Renal cortex interstitium (tissue), 15 donors: ENCODE data around the gene MVK. TPM values are rescaled to one million over a fixed set of nuclear protein-coding genes. Genes with fewer than 3 reads are reported as not detected.

Experiments used
- DNase-seq, 11 donors: peaks; one replicate each; pipeline ENCODE4 v3.0.0-alpha.2; 2013; ENCODE audit warnings: low read depth in 9 of 11, low spot score in 4 of 11; ENCODE audit errors: extremely low read depth in 1 of 11
- long read RNA-seq, 16 experiments: transcript quantifications; one replicate each; lab custom pipeline, GENCODE V29; 2026
- polyA plus RNA-seq, 3 donors: library from polyadenylated mRNA; unstranded; fragments of 120-200 nt; gene quantifications; one replicate each; pipeline ENCODE4 v1.2.1, GENCODE V29; 2013; ENCODE audit not compliant: insufficient read length in 3 of 3

The MVK gene
- 10 to 100 TPM; 16.3 to 23.9 (median 19.3) TPM for polyA plus RNA-seq
- long read RNA-seq, donor 1, partial matches to known transcripts: 0 of 5 reads
- long read RNA-seq, donor 1, other reads (novel, unspliced or antisense): 0 of 5 reads
- long read RNA-seq, donor 2, full-length matches to known transcripts: 6 of 6 reads
- long read RNA-seq, donor 2, partial matches to known transcripts: 0 of 6 reads
- long read RNA-seq, donor 2, other reads (novel, unspliced or antisense): 0 of 6 reads
- long read RNA-seq, donor 3, transcript MVK-201 (11 exons, 1,956 nt): major isoform, 12 of 24 reads
- long read RNA-seq, donor 3, partial matches to known transcripts: 9 of 24 reads
- long read RNA-seq, donor 3, other reads (novel, unspliced or antisense): 0 of 24 reads
- long read RNA-seq, donor 4, partial matches to known transcripts: 0 of 4 reads
- long read RNA-seq, donor 4, other reads (novel, unspliced or antisense): 0 of 4 reads
- long read RNA-seq, donor 5: 0 reads
- long read RNA-seq, donor 6, full-length matches to known transcripts: 5 of 5 reads
- long read RNA-seq, donor 6, partial matches to known transcripts: 0 of 5 reads
- long read RNA-seq, donor 6, other reads (novel, unspliced or antisense): 0 of 5 reads
- long read RNA-seq, donor 7, full-length matches to known transcripts: 5 of 5 reads
- long read RNA-seq, donor 7, partial matches to known transcripts: 0 of 5 reads
- long read RNA-seq, donor 7, other reads (novel, unspliced or antisense): 0 of 5 reads
- long read RNA-seq, donor 8, full-length matches to known transcripts: 7 of 7 reads
- long read RNA-seq, donor 8, partial matches to known transcripts: 0 of 7 reads
- long read RNA-seq, donor 8, other reads (novel, unspliced or antisense): 0 of 7 reads
- long read RNA-seq, donor 9, partial matches to known transcripts: 0 of 3 reads
- long read RNA-seq, donor 9, other reads (novel, unspliced or antisense): 0 of 3 reads
- long read RNA-seq, donor 10, full-length matches to known transcripts: 6 of 6 reads
- long read RNA-seq, donor 10, partial matches to known transcripts: 0 of 6 reads
- long read RNA-seq, donor 10, other reads (novel, unspliced or antisense): 0 of 6 reads
- long read RNA-seq, donor 11, full-length matches to known transcripts: 10 of 10 reads
- long read RNA-seq, donor 11, partial matches to known transcripts: 0 of 10 reads
- long read RNA-seq, donor 11, other reads (novel, unspliced or antisense): 0 of 10 reads
- long read RNA-seq, donor 12, full-length matches to known transcripts: 3 of 3 reads
- long read RNA-seq, donor 12, partial matches to known transcripts: 0 of 3 reads
- long read RNA-seq, donor 12, other reads (novel, unspliced or antisense): 0 of 3 reads
- long read RNA-seq, donor 13: 0 reads
- long read RNA-seq, donor 14, partial matches to known transcripts: 0 of 4 reads
- long read RNA-seq, donor 14, other reads (novel, unspliced or antisense): 0 of 4 reads
- long read RNA-seq, donor 15, partial matches to known transcripts: 0 of 2 reads
- long read RNA-seq, donor 15, other reads (novel, unspliced or antisense): 0 of 2 reads
- long read RNA-seq, donor 16, full-length matches to known transcripts: 12 of 19 reads
- long read RNA-seq, donor 16, partial matches to known transcripts: 7 of 19 reads
- long read RNA-seq, donor 16, other reads (novel, unspliced or antisense): 0 of 19 reads

DNA sequence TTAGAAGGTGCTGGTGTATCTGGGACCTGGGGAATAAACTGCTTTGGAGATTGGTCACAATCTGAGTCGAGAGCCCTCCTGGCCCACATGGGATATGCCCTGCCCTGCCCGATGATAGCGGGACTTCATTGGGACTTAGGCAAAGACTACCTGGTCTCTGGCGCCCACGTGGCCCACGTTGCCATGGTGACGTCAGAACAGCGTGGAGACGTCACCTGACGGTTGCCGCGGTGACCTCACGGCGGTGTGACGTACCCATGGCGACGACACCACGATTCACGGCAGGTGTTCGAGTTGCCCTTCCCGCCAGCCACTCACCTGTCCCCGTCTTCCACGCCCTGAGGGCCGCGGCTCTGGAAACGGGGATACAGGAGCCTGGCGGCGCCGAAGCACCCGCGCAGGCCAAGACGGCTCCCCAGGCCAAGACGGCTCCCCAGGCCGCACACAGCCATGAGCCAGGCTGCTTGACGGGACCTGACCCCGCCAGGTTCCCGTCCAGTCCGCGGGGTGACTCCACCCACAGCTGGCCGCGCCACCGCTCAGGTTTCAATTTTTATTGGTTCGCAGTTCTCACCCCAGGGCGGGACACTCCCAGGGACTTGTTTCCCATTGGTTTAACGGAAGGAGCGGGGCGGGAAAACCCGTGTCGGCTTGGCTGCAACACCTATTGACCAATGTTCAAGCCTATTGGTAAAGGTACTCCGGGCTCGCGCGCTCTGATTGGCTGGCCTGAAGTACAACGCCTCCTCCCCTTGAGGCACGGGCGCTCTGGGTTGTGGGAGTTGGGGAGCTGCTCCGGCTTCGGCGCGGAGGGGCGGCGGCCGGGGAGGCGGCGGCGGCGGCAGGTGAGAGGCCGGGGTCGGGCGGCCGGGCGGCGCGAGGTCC lies at the start of gene MVK, which contains the start of gene MMAB:
MVK (plus strand) TSS at position 766 of the 885 bp plus-strand sequence. CDS start 1,029 bp downstream, outside the sequence.
MMAB (minus strand) TSS at position 476 of the 885 bp plus-strand sequence; CDS start at position 452, 24 bp downstream.
- DNase-seq: peak; percentile 92 to 99 (median 98)

DNA sequence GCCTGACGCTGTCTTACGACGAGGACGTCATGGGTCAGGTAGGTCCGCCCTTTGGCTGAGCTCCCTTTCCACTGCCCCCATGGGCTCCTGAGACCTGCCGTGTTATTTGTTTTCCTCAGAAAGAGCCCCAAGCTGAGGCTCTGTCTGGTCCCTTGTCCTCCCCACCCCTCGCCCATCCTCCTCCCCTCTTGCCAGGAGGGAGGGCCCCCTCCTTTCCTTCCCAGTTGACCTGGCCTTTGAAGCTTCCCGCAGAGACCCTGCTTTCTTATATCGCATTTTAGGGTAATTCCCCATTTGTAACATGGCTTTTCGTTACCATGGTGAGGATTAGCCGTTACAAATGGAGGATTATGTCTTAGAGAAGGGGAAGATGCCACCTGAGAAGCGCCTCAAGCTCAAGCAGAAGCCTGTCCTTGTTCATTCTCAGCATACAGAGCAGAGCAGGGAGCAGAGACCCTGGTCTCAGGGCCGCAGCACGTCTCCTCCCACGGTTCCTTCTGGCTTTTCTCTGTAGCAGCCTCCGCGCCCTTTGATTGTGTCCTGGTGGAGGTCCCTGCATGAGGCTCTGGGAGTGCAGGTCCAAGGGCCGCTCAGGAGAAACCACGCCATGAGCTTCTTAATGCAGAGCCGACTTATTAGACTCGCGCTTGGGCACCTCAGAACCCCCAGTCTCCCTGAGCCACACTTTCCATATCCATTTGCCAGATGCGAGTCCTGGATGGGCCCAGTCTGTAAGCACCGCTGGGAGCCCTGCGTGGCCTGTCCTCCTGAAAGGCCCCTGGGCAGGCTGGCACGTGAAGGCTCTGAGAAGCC lies 48.9 kb upstream of the MVK start:
- DNase-seq: no peak

DNA sequence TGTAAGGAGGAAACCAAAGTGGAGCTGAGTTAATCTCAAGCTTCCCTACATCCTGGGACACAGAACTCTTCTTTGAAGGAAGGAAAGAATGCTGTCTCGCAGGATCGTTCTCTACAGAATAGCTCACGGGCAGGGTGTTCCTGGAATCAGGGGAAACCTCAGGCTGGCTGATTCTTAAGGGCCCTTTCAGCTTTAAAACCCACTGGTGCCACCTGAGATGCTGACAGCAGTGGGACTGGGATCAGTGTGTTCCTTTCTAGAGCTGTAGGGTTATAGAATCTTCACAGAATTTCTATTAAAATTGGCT lies 48.4 kb upstream of the MVK start:
- no peak for DNase-seq

GRCh38 chr12:109527489-109528123 lies 46.0 kb upstream of the MVK start:
- DNase-seq: no peak

- DNase-seq: no peak
Measured at GRCh38 chr12:109529691-109530640, 43.6 kb upstream of the MVK start.

GRCh38 chr12:109531411-109531810 lies 42.2 kb upstream of the MVK start:
- DNase-seq: no peak

GRCh38 chr12:109532721-109533486 lies 40.7 kb upstream of the MVK start:
- no peak for DNase-seq

DNA sequence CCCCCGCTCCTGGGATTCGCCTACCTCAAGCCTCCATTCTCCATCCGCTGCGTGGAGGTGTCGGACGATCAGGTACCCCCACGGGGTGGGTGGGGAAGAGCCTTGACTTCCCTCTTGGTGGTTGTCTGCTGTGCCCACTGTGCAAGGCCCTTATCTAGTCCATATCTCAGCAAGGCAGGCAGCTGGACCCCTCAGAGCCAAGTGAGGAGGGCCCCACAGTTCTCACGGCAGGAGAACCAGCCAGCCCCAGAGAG lies 40.2 kb upstream of the MVK start:
- no peak for DNase-seq

DNA sequence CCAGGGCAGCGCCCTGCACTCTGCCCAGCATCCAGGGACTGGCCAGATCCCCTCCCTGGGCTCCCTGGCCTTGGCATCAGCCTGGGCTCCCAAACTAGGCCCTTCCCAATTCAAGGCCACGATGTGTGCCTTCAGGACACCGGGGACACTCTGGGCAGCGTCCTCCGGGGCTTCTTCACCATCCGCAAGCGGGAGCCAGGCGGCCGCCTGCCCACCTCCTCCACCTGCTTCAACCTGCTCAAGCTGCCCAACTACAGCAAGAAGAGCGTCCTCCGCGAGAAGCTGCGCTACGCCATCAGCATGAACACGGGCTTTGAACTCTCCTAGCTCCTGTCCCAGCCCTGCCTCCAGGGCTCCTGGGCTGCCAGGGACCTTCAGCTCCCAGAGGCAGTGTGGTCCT lies 39.1 kb upstream of the MVK start:
- DNase-seq: no peak

DNA sequence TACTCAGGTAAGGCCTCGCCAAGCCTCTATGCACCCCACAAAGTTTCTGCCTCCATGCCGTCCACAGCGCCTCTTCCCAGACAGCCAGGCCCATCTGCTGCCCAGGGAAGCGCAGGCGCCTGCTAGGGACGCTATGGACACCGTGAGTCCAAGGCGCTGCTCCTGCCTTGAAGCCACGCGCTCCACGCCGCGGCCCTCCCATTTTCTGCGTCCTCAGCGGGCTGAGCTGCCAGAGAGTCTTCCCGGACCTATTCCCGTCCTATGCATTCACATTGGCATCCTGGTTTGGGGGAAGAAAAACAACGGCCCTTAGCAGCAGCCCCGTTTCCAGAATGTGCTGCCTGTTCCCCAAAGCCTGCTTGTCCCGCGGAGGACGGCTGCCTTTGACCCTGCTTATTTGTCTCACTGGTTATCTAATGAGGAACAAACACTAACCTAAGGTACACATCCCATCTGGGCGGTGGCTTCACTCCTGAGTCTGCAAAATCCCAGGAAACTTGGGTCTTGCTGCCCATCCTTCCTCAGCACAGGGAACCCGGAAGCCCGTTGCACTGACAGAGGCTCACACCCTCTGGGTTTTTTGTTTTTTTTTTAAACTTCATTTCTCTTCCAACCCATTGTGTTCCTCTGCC lies 38.2 kb upstream of the MVK start:
- no peak for DNase-seq

GRCh38 chr12:109535863-109536250 lies 37.7 kb upstream of the MVK start:
- no peak for DNase-seq

DNA sequence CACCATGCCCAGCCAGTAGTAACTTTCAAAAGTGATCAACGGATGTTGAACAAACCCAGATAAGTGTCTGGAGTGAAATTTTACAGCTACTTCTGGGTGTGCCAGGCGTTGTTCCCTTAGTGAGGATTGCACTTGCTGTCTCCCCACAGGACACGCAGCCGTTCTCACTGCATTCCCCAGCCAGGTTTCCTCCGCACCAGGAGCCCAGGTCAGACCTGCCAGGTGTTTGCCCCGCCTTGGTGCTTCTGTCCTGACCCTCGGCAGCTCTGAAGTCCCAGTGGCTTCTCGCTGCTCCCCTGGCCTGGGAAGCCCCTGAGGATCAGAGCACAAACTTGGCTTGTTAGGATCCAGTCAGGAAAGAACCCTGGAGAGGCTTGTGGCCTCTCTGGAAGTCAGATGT lies 36.5 kb upstream of the MVK start:
- no peak for DNase-seq

GRCh38 chr12:109538191-109538863 lies 35.3 kb upstream of the MVK start:
- DNase-seq: no peak

- DNase-seq: no peak
Measured at GRCh38 chr12:109539508-109539907, 34.1 kb upstream of the MVK start.
